Mucosa of stomach (tissue), 1 donor: ENCODE data around the gene MYO1D.

Experiments
- H3K27me3 ChIP-seq: one replicate; pipeline ENCODE4 v1.7.0; 2013; ENCODE audit warnings: mild to moderate bottlenecking, low read length; ENCODE audit not compliant: control insufficient read depth, insufficient read depth
- H3K36me3 ChIP-seq: one replicate; pipeline ENCODE4 v1.7.0; 2013; ENCODE audit warnings: low read length; ENCODE audit not compliant: control insufficient read depth, insufficient read depth
- H3K4me1 ChIP-seq: one replicate; pipeline ENCODE4 v1.7.0; 2013; ENCODE audit warnings: mild to moderate bottlenecking, low read length; ENCODE audit not compliant: control insufficient read depth, insufficient read depth
- H3K4me3 ChIP-seq: one replicate; pipeline ENCODE4 v1.7.0; 2013; ENCODE audit warnings: low read length
- H3K9ac ChIP-seq: one replicate; pipeline ENCODE4 v1.7.0; 2013; ENCODE audit warnings: mild to moderate bottlenecking, low read length, moderate library complexity
- H3K9me3 ChIP-seq: one replicate; pipeline ENCODE4 v1.7.0; 2013; ENCODE audit warnings: mild to moderate bottlenecking, low read length, moderate library complexity; ENCODE audit not compliant: control insufficient read depth
- donor health status: Pancreatic carcinoma.

MYO1D gene

GRCh38 chr17:32783602-32784001, 93.3 kb downstream of the MYO1D start:
- Histone ChIP-seq H3K36me3 (no peaks in the 10 kb centered on the region), H3K9me3 (no peaks in the 10 kb centered on the region), H3K4me1 (peaks cover 5% of the 10 kb centered on the region), H3K27me3 (no peaks in the 10 kb centered on the region), H3K9ac (no peak overlapping the region), H3K4me3 (no peak overlapping the region)

GRCh38 chr17:32780721-32781120, 96.2 kb downstream of the MYO1D start:
- Histone ChIP-seq H3K4me3 (no peak overlapping the region), H3K4me1 (peaks cover 5% of the 10 kb centered on the region), H3K9ac (no peak overlapping the region), H3K9me3 (no peaks in the 10 kb centered on the region), H3K27me3 (no peaks in the 10 kb centered on the region), H3K36me3 (no peaks in the 10 kb centered on the region)

DNA sequence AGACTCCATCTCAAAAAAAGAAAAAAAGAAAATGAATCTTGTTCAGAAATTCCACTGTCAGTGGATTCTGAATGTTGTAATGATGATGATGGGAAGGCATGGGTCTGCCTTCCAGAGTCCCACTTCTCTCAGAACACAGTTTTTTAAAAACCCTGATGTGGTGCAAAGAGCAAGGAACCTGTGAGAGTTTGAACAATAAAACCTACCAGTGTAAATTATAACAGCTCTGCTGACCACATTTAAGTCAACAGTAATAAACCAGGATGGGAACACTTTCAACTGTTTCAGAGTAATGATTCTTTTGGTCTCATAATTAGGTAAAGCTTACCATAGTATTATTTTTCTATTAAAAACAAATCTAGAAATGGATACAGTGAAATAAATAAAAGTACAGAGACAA, 99.0 kb downstream of the MYO1D start:
- Histone ChIP-seq H3K9ac (no peak overlapping the region), H3K27me3 (no peaks in the 10 kb centered on the region), H3K4me3 (no peak overlapping the region), H3K36me3 (no peaks in the 10 kb centered on the region), H3K4me1 (no peaks in the 10 kb centered on the region), H3K9me3 (no peaks in the 10 kb centered on the region)

DNA sequence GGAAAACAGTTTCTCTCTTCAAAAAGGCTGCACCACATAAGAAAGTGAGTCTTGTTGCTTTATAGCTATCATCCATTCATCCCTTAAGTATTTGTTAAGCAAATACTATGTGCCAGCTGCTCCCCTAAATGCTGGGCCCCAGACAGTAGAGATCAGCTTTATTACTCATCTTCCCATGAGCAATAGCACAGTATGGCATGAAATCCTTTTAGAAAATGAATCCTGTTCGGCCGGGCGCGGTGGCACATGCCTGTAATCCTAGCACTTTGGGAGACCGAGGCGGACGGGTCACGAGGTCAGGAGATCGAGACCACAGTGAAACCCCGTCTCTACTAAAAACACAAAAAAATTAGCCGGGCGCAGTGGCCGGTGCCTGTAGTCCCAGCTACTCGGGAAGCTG, 99.5 kb downstream of the MYO1D start:
- H3K36me3 ChIP-seq = no peaks in the 10 kb centered on the region
- H3K4me3 ChIP-seq = no peak overlapping the region
- no peaks in the 10 kb centered on the region for H3K27me3 ChIP-seq
- no peak overlapping the region for H3K9ac ChIP-seq
- no peaks in the 10 kb centered on the region for H3K9me3 ChIP-seq
- no peaks in the 10 kb centered on the region for H3K4me1 ChIP-seq

- Histone ChIP-seq H3K9me3 (no peaks in the 10 kb centered on the region), H3K9ac (no peak overlapping the region), H3K4me3 (no peak overlapping the region), H3K36me3 (no peaks in the 10 kb centered on the region), H3K4me1 (no peaks in the 10 kb centered on the region), H3K27me3 (no peaks in the 10 kb centered on the region)
These were observed 102.2 kb downstream of the MYO1D start for GRCh38 chr17:32774695-32775084.

GRCh38 chr17:32773856-32774694, 102.8 kb downstream of the MYO1D start:
- Histone ChIP-seq H3K9ac (no peak overlapping the region), H3K4me3 (no peak overlapping the region), H3K4me1 (no peaks in the 10 kb centered on the region), H3K9me3 (no peaks in the 10 kb centered on the region), H3K27me3 (no peaks in the 10 kb centered on the region), H3K36me3 (no peaks in the 10 kb centered on the region)

DNA sequence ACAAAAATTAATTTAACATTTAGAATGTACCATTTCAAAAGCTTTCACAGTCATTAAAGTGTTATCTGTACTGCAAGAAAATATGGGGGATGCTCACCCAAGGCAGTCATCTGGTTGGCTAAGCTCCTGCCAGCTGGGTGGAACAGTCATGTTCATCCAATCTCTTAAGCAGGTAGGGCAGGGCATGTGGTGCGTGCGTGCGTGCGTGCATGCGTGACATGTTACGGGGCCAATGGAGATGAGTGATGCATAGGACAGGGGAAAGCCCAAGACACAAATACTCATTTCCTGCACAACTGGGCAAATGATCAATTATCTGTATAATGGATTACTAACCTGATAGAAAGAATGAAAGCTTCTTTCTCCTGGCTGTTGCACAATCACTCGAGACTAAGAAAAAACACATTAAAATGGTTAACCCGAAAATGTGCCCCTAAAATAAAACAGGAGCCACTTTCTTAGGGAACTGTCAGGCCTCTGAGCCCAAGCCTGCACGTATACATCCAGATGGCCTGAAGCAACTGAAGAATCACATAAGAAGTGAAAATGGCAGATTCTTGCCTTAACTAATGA, 104.4 kb downstream of the MYO1D start:
- H3K4me1 ChIP-seq = no peaks in the 10 kb centered on the region
- no peaks in the 10 kb centered on the region for H3K27me3 ChIP-seq
- no peaks in the 10 kb centered on the region for H3K9me3 ChIP-seq
- no peak overlapping the region for H3K9ac ChIP-seq
- no peaks in the 10 kb centered on the region for H3K36me3 ChIP-seq
- H3K4me3 ChIP-seq = no peak overlapping the region

- no peaks in the 10 kb centered on the region for H3K36me3 ChIP-seq
- no peaks in the 10 kb centered on the region for H3K4me1 ChIP-seq
- H3K9ac ChIP-seq = no peak overlapping the region
- no peaks in the 10 kb centered on the region for H3K27me3 ChIP-seq
- no peak overlapping the region for H3K4me3 ChIP-seq
- no peaks in the 10 kb centered on the region for H3K9me3 ChIP-seq
These were observed 105.5 kb downstream of the MYO1D start for GRCh38 chr17:32771396-32771795.

DNA sequence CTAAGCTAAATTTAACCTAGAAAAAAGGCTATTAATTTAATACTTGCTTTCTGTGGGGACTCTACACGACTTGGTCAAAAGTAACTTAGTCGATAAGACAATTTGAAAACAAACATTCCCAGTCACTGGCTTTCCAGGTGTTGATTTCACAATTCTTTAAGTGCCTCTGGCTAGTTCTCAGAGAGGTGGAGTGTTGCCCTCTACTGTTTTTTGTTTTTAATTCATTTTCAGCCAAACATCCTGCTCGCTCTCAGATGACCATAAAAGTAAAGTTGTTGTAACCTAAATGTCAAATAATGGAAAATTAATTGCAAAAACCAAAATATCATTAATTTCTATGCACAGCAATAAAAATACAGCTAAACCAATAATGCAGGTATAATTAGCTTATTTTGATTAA, 107.1 kb downstream of the MYO1D start:
- Histone ChIP-seq H3K27me3 (no peaks in the 10 kb centered on the region), H3K4me1 (no peaks in the 10 kb centered on the region), H3K4me3 (no peak overlapping the region), H3K36me3 (no peaks in the 10 kb centered on the region), H3K9ac (no peak overlapping the region), H3K9me3 (no peaks in the 10 kb centered on the region)

DNA sequence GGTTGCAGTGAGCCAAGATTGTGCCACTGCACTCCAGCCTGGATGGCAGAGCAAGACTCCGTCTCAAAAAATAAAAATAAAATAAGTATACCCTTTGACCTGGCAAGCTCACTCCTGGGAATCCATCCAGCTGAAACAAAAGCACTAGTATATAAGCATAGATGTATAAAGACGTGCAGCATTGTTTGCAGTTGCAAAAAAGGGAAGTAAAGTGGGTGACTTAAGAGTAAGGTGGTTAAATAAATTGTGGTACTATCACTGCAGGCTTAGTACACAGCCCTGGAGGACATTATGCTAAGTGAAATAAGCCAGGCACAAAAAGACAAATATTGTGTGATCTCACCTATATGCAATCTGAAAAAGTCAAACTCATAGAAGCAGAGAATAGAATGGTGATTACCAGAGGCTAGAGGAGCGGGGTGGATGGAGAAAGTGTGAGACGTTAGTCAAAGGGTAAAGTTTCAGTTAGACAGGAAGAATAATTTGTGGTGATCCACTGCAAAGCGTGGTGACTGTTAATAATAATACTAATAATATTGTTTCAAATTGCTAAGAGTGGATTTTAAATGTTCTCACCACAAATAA, 113.0 kb downstream of the MYO1D start:
- H3K36me3 ChIP-seq = no peaks in the 10 kb centered on the region
- H3K4me3 ChIP-seq = no peak overlapping the region
- H3K9ac ChIP-seq = no peak overlapping the region

DNA sequence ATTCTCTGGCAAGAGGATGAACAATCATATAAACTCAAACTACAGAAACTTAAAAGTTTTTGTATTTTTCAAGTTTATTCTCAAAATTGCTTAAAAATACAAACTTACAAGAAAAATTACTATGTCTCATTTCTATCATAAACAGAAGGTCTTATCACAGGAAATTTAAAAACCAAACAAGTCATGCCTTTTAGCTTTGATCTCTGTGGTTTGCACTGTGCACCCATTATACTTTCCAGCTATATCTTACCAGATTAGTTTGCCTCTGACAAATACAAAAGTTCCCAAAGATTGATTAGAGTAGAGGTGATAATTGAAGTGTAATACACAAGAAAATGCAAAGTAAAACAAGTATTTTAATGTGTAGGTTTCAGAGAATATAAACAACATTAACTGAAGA, 117.4 kb downstream of the MYO1D start:
- H3K9ac ChIP-seq = no peak overlapping the region

More for the DNA sequence above, 113.0 kb downstream of the MYO1D start:
- Histone ChIP-seq H3K4me1 (no peaks in the 10 kb centered on the region), H3K27me3 (no peaks in the 10 kb centered on the region), H3K9me3 (no peaks in the 10 kb centered on the region)

GRCh38 chr17:32757963-32758362, 119.0 kb downstream of the MYO1D start:
- Histone ChIP-seq H3K4me3 (no peak overlapping the region), H3K27me3 (no peaks in the 10 kb centered on the region), H3K9me3 (no peaks in the 10 kb centered on the region), H3K4me1 (no peaks in the 10 kb centered on the region), H3K9ac (no peak overlapping the region), H3K36me3 (no peaks in the 10 kb centered on the region)

More for the DNA sequence above, 117.4 kb downstream of the MYO1D start:
- no peaks in the 10 kb centered on the region for H3K36me3 ChIP-seq
- no peak overlapping the region for H3K4me3 ChIP-seq
- H3K4me1 ChIP-seq = no peaks in the 10 kb centered on the region
- no peaks in the 10 kb centered on the region for H3K9me3 ChIP-seq
- no peaks in the 10 kb centered on the region for H3K27me3 ChIP-seq
